CD14-positive monocyte (primary cell): ENCODE data around the gene TUBA4A. TPM values are rescaled to one million over a fixed set of nuclear protein-coding genes. Genes with fewer than 3 reads are reported as not detected.

Source experiments
- DNase-seq, 3 donors: peaks; one replicate each; pipeline ENCODE4 v3.0.0-alpha.2; 2011 to 2022
- H2AFZ ChIP-seq: 2 replicates; pipeline ENCODE4 v1.6.0; 2012; ENCODE audit warnings: mild to moderate bottlenecking, low read depth, low read length, inconsistent platforms; ENCODE audit not compliant: insufficient read depth, poor library complexity, severe bottlenecking
- H3K27ac ChIP-seq, 2 donors: 1 replicate in 1 of 2; 2 replicates in 1 of 2; pipeline ENCODE4 v1.5.1; 2012 to 2013; ENCODE audit warnings: low read length in 2 of 2, control low read depth in 1 of 2, inconsistent platforms in 1 of 2, low read depth in 1 of 2, mild to moderate bottlenecking in 1 of 2
- H3K27me3 ChIP-seq, 2 donors: one replicate each; pipeline versions ENCODE4 v1.6.0 to v1.6.1; 2011 to 2013; ENCODE audit warnings: low read length in 2 of 2; ENCODE audit not compliant: control insufficient read depth in 2 of 2, insufficient read depth in 2 of 2
- H3K36me3 ChIP-seq, 2 donors: replicated peaks in 1 of 2; 1 replicate in 1 of 2; 2 replicates in 1 of 2; pipeline versions ENCODE4 v1.5.1 to v1.6.1; 2012 to 2013; ENCODE audit warnings: low read length in 2 of 2, control low read depth in 1 of 2, inconsistent platforms in 1 of 2, mild to moderate bottlenecking in 1 of 2; ENCODE audit not compliant: insufficient read depth in 2 of 2, control insufficient read depth in 1 of 2
- H3K4me1 ChIP-seq, 2 donors: 1 replicate in 1 of 2; 2 replicates in 1 of 2; pipeline versions ENCODE4 v1.5.1 to v1.6.1; 2012 to 2013; ENCODE audit warnings: low read length in 2 of 2, control low read depth in 1 of 2, inconsistent platforms in 1 of 2, mild to moderate bottlenecking in 1 of 2, moderate library complexity in 1 of 2; ENCODE audit not compliant: insufficient read depth in 2 of 2, control insufficient read depth in 1 of 2
- H3K4me2 ChIP-seq: replicated peaks from 2 replicates; pipeline ENCODE3; 2012; ENCODE audit warnings: low read length, moderate library complexity, mild to moderate bottlenecking; ENCODE audit not compliant: poor library complexity, severe bottlenecking; ENCODE audit errors: extremely low read depth
- H3K4me3 ChIP-seq, 3 experiments: fragments of 200-600 bp in 1 of 3; sonication (generic) in 1 of 3; replicated peaks in 1 of 3; 1 replicate in 2 of 3; 2 replicates in 1 of 3; pipeline ENCODE4 v1.5.1; 2011 to 2013; ENCODE audit warnings: low read length in 3 of 3, mild to moderate bottlenecking in 3 of 3, control low read depth in 2 of 3, low read depth in 2 of 3, inconsistent platforms in 1 of 3, moderate library complexity in 1 of 3
- H3K79me2 ChIP-seq: 2 replicates; pipeline ENCODE4 v1.6.0; 2012; ENCODE audit warnings: mild to moderate bottlenecking, control low read depth, inconsistent platforms, low read length, moderate library complexity; ENCODE audit not compliant: insufficient read depth
- H3K9ac ChIP-seq: 2 replicates; pipeline ENCODE4 v1.6.0; 2017; ENCODE audit warnings: low read length, mild to moderate bottlenecking; ENCODE audit not compliant: insufficient read depth, poor library complexity, severe bottlenecking
- H3K9me3 ChIP-seq, 2 donors: replicated peaks in 1 of 2; 1 replicate in 1 of 2; 2 replicates in 1 of 2; pipeline versions ENCODE4 v1.5.1 to v1.6.1; 2012 to 2013; ENCODE audit warnings: low read length in 2 of 2, control low read depth in 1 of 2; ENCODE audit not compliant: control insufficient read depth in 1 of 2, insufficient read depth in 1 of 2
- H4K20me1 ChIP-seq: 2 replicates; pipeline ENCODE4 v1.6.0; 2012; ENCODE audit warnings: mild to moderate bottlenecking, low read length, control low read depth, moderate library complexity; ENCODE audit not compliant: insufficient read depth
- H3K27ac Mint-ChIP-seq, 7 donors: one replicate each; pipeline ENCODE4 v1.8.0; 2020; ENCODE audit warnings: mild to moderate bottlenecking in 7 of 7, mixed read lengths in 7 of 7, moderate library complexity in 6 of 7, inconsistent platforms in 2 of 7
- H3K27me3 Mint-ChIP-seq, 3 donors: one replicate each; pipeline ENCODE4 v1.8.0; 2021 to 2022; ENCODE audit warnings: low read depth in 3 of 3, mild to moderate bottlenecking in 3 of 3, mixed read lengths in 3 of 3, moderate library complexity in 3 of 3, inconsistent platforms in 1 of 3
- H3K36me3 Mint-ChIP-seq, 2 donors: one replicate each; pipeline ENCODE4 v1.8.0; 2020; ENCODE audit warnings: mixed read lengths in 2 of 2, inconsistent platforms in 1 of 2, mild to moderate bottlenecking in 1 of 2
- H3K4me1 Mint-ChIP-seq: one replicate; pipeline ENCODE4 v1.8.0; 2020; ENCODE audit warnings: mild to moderate bottlenecking, mixed read lengths
- H3K4me3 Mint-ChIP-seq, 2 donors: one replicate each; pipeline ENCODE4 v1.8.0; 2020; ENCODE audit warnings: mild to moderate bottlenecking in 2 of 2, mixed read lengths in 2 of 2, moderate library complexity in 1 of 2
- H3K9me3 Mint-ChIP-seq, 7 donors: one replicate each; pipeline ENCODE4 v1.8.0; 2020 to 2022; ENCODE audit warnings: mixed read lengths in 7 of 7, mild to moderate bottlenecking in 6 of 7, moderate library complexity in 6 of 7, inconsistent platforms in 2 of 7
- CTCF ChIP-seq: fragments of 200-600 bp; IDR thresholded peaks from one replicate; pipeline ENCODE4 v1.8.0; 2022; ENCODE audit warnings: antibody characterized with exemption, mild to moderate bottlenecking
- WGBS: methylation state at CpG from one replicate; pipeline ENCODE4 v1.1.5; 2013; ENCODE audit warnings: missing lambda C conversion rate; ENCODE audit not compliant: insufficient coverage; 5-methylcytosine and 5-hydroxymethylcytosine counted together
- intact Hi-C, 2 donors: fragments of 100-400 bp; cut with micrococcal nuclease; formaldehyde crosslinking; loops; one replicate each; pipeline versions ENCODE4 v1.15.0 to v1.15.1; 2023
- polyA plus RNA-seq, 3 donors: library from polyadenylated mRNA; depleted of rRNA in 1 of 3; unstranded in 2 of 3; stranded (reverse) in 1 of 3; fragments of 300-500 nt in 2 of 3; fragments of >200 nt in 1 of 3; fragmentation: Illumina TruSeq in 2 of 3; gene quantifications; 1 replicate in 2 of 3; 2 replicates in 1 of 3; pipeline ENCODE4 v1.2.3, GENCODE V29; 2012 to 2021

Gene TUBA4A
- polyA plus RNA-seq, 3 donors: 72.7 to 452 (median 81.9) TPM

GRCh38 chr2:219228041-219228910 lies 25.4 kb downstream of the TUBA4A start:
- H3K36me3 ChIP-seq: peaks cover 32 to 48% of the 10 kb centered on the region in 2 donors
- Mint-ChIP-seq H3K4me1 (peaks cover 53% of the 10 kb centered on the region), H3K9me3 (peaks cover 0 to 21% (median 8%) of the 10 kb centered on the region in 7 donors), H3K36me3 (peaks cover 54 to 63% of the 10 kb centered on the region in 2 donors), H3K4me3 (peak overlapping the region; percentile 95 to 98), H3K27me3 (peaks cover 25 to 38% (median 30%) of the 10 kb centered on the region in 3 donors), H3K27ac (peak overlapping the region; percentile 18 to 75 (median 65))
- peaks cover 0 to 24% of the 10 kb centered on the region in 2 donors for H3K27me3 ChIP-seq
- no peak for TF ChIP-seq CTCF
- peaks cover 45 to 50% of the 10 kb centered on the region in 2 donors for H3K4me1 ChIP-seq
- peak overlapping the region; percentile 89 for H3K9ac ChIP-seq
- peak overlapping the region; percentile 80 to 89 (median 81) for H3K4me3 ChIP-seq
- H3K27ac ChIP-seq: peak overlapping the region; percentile 18 to 86
- no peaks in the 10 kb centered on the region for H3K9me3 ChIP-seq
- WGBS: 0% methylated on average over 3 of the region's 7 CpGs
- peaks cover 27% of the 10 kb centered on the region for H3K79me2 ChIP-seq
- no peak for DNase-seq
- peaks cover 62% of the 10 kb centered on the region for H4K20me1 ChIP-seq
- H3K4me2 ChIP-seq: peak overlapping the region; percentile 96
- intact Hi-C loops: loop anchor here in 1 of 2 donors (5.0 kb wide), 1 partner anchor 69 kb away; no protein-coding TSS in a partner anchor
- peak overlapping the region; percentile 82 for H2AFZ ChIP-seq

DNA sequence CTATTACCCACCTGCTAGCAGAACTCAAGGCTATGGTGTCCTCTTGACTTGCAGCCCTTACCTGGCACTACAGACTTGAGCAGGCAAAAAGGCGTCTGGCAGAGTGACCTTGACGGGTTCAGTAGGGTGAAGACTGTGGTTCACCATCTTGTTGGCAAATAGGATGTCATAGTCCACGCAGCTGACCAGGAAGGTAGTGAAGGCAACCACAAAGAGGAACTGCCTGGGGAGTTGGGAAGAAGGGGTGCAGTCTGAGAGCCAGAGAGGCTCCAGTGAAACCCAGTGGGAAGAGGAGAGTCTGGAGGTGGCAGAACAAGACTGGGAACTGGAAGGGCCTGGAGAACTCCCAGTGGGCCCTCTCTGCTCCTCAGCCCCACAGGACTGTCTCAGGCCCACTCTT lies 28.4 kb downstream of the TUBA4A start:
- H3K9ac ChIP-seq: no peak overlapping the region
- peaks cover 0 to 29% (median 11%) of the 10 kb centered on the region in 7 donors for H3K9me3 Mint-ChIP-seq
- WGBS: 0% methylated on average over 3 of the region's 3 CpGs
- H3K36me3 Mint-ChIP-seq: peaks cover 66 to 73% of the 10 kb centered on the region in 2 donors
- TF ChIP-seq CTCF: no peak
- peak overlapping the region; percentile 38 for H3K4me2 ChIP-seq
- H3K4me3 Mint-ChIP-seq: peak overlapping the region; percentile 27 to 70
- H3K4me1 ChIP-seq: peaks cover 41 to 44% of the 10 kb centered on the region in 2 donors
- peaks cover 44 to 67% (median 48%) of the 10 kb centered on the region in 3 donors for H3K27me3 Mint-ChIP-seq
- H3K27ac Mint-ChIP-seq: peak overlapping the region; percentile 30 to 84 (median 73)
- H3K4me1 Mint-ChIP-seq: peaks cover 52% of the 10 kb centered on the region
- intact Hi-C loops: loop anchor here in 1 of 2 donors (5.0 kb wide), 1 partner anchor 72 kb away; no protein-coding TSS in a partner anchor
- H3K27ac ChIP-seq: peak overlapping the region in 1 of 2 donors; percentile 8
- peak overlapping the region in 1 of 3 experiments; percentile 33 for H3K4me3 ChIP-seq
- H3K79me2 ChIP-seq: peaks cover 23% of the 10 kb centered on the region
- H3K27me3 ChIP-seq: peaks cover 0 to 49% of the 10 kb centered on the region in 2 donors
- peaks cover 84% of the 10 kb centered on the region for H4K20me1 ChIP-seq
- H2AFZ ChIP-seq: no peak overlapping the region
- H3K36me3 ChIP-seq: peaks cover 45 to 60% of the 10 kb centered on the region in 2 donors
- H3K9me3 ChIP-seq: peaks cover 0 to 5% of the 10 kb centered on the region in 2 donors
- peak in 2 of 3 donors; percentile 70 to 77 for DNase-seq
